Spleen (tissue), 7 donors: ENCODE data around the gene CCDC87.
"Not testable (repeated sequence)": the region's sequence is repeated elsewhere in the genome, so short reads cannot be mapped to it uniquely, and the experiment has no call there.

ENCODE experiments used
- POLR2A ChIP-seq, 3 donors: fragments of 450-650 bp; IDR thresholded peaks; one replicate each; pipeline ENCODE4 v1.5.1; 2017; ENCODE audit warnings: antibody characterized with exemption in 3 of 3, mild to moderate bottlenecking in 1 of 3
- POLR2AphosphoS5 ChIP-seq, 3 donors: sonication (generic); formaldehyde crosslinking; IDR thresholded peaks; one replicate each; pipeline ENCODE4 v1.5.1; 2017; ENCODE audit warnings: antibody characterized with exemption in 3 of 3
- TF ChIP-seq, protein P1 (sequence below), 11 experiments: fragments of 200-600 bp in 7 of 11; fragments of 450-650 bp in 4 of 11; sonication (generic) in 4 of 11; IDR thresholded peaks in 8 of 11; conservative IDR thresholded peaks in 3 of 11; 1 replicate in 7 of 11; 2 replicates in 4 of 11; pipeline versions ENCODE4 v1.4.0 to v1.8.0; 2016 to 2021; ENCODE audit warnings: antibody characterized with exemption in 11 of 11, inconsistent platforms in 4 of 11, mild to moderate bottlenecking in 1 of 11
- donor health status: DM: no; HTN: no; CAD: no; lungs with moderate emphysema.
- donor health status: DM: no; HTN: no; CAD: no.
- donor health status: DM: no; HTN: no; CAD: no.

GRCh38 chr11:66582565-66583147 is 10.2 kb downstream of the CCDC87 start:
- TF ChIP-seq, protein P1, sequence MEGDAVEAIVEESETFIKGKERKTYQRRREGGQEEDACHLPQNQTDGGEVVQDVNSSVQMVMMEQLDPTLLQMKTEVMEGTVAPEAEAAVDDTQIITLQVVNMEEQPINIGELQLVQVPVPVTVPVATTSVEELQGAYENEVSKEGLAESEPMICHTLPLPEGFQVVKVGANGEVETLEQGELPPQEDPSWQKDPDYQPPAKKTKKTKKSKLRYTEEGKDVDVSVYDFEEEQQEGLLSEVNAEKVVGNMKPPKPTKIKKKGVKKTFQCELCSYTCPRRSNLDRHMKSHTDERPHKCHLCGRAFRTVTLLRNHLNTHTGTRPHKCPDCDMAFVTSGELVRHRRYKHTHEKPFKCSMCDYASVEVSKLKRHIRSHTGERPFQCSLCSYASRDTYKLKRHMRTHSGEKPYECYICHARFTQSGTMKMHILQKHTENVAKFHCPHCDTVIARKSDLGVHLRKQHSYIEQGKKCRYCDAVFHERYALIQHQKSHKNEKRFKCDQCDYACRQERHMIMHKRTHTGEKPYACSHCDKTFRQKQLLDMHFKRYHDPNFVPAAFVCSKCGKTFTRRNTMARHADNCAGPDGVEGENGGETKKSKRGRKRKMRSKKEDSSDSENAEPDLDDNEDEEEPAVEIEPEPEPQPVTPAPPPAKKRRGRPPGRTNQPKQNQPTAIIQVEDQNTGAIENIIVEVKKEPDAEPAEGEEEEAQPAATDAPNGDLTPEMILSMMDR (IDR thresholded peaks at IDR 0.05 in 8 of 11, conservative IDR thresholded peaks at IDR 0.05 in 3 of 11): not testable (repeated sequence)
- TF ChIP-seq POLR2AphosphoS5, POLR2A (IDR thresholded peaks at IDR 0.05): not testable (repeated sequence)
